HTR-8/SVneo (cell line): ENCODE results near the gene CORO2B.
"Not testable (repeated sequence)": the region's sequence is repeated elsewhere in the genome, so short reads cannot be mapped to it uniquely, and the experiment has no call there.

Source experiments
- DNase-seq: peaks from one replicate; pipeline ENCODE4 v3.0.0; 2011; ENCODE audit warnings: low spot score, mixed read lengths; ENCODE audit not compliant: insufficient read length
- FAIRE-seq: peaks from 2 replicates; lab custom pipeline; 2011; peaks lifted over from hg19 to GRCh38; lab: Jason Lieb, UNC

Gene CORO2B

GRCh38 chr15:68637767-68638404, 59.1 kb downstream of the CORO2B start:
- no peak for FAIRE-seq
- DNase-seq, result no peak

GRCh38 chr15:68638953-68639515, 60.2 kb downstream of the CORO2B start:
- FAIRE-seq (peak; percentile 69), DNase-seq (no peak)

DNA sequence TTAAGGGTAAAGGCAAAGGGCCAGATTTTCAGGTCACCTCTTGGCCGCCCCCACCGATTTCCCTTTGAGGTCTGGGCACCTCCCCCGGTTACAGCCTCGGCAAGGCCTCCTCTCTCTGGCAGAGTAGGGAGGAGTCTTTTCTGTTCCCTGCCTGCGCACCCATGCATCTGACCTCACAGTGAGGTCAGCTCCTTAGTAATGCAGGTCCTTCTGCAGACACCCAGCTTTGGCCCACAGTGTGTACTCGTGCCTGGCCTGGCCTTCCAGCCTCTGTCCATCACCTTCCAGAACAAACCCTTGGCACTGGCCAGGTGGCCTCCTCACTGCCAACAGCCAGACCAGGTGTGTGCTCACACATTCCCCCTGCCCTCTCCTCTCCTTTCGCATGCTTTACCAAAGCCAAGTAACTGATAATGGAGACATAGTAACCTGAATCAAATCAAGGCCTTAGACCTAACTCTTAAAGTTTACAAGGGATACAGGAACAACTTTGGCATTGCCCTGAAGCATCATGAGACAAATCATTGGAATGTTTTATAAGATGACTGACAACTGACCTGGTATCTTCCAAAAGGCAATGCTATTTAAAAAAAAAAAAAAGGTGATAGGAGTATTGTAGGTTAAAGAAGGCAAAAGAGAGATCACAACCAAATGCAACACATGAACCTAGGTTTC, 61.3 kb downstream of the CORO2B start:
- FAIRE-seq, result peak; percentile 42

GRCh38 chr15:68640791-68641331, 62.1 kb downstream of the CORO2B start:
- no peak for DNase-seq
- FAIRE-seq, result no peak

More for the DNA sequence above, 61.3 kb downstream of the CORO2B start:
- DNase-seq, result no peak

DNA sequence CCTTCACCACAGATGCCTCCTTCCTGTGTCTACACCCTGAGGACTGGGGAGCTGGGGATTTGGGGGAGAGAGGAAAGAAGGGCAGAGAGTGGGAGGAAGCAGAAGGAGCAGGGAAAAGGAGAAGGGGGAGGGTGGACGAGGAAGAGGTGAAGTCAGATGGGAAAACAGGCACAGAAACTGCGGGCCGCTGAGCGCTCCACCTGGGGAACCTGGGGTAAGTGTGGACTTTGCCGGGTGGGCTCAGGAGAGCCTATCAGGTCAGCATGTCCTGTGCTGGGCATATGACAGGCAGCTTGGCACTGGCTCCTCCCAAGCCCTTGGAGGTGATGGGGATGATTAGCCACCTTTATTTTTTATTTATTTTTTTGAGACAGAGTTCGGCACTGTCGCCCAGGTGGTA, 62.6 kb downstream of the CORO2B start:
- FAIRE-seq (no peak), DNase-seq (no peak)

- DNase-seq (no peak), FAIRE-seq (no peak)
These were observed 63.7 kb downstream of the CORO2B start for GRCh38 chr15:68642491-68642845.

DNA sequence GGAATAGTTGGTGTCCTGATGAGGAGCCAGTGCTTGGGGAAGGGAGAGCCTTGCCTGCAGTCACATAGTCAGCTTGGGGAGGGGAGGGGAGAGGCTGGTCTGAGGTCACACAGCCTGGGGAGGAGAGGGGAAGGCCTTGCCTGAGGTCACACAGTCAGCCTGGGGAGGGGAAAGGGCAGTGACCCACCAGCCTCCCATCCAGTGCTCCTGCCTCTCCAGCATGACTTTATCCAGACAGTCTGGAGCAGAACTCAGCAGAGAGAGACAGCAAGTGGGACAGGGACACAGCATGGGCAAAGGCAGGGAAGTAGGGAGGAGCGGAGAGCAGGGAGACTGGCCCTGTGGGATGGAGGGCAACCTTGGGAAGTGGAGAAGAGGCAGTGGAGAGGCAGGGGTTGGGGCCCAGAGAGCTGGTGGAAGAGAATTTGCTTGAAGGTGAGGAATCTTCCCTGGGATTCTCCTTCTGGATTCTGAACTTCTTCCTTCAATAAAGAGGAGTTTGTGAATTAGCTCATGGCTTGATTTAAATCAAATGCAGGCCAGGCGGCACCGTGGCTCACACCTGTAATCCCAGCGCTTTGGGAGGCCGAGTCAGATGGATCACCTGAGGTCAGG, 64.5 kb downstream of the CORO2B start:
- peak; percentile 79 for FAIRE-seq
- no peak for DNase-seq

DNA sequence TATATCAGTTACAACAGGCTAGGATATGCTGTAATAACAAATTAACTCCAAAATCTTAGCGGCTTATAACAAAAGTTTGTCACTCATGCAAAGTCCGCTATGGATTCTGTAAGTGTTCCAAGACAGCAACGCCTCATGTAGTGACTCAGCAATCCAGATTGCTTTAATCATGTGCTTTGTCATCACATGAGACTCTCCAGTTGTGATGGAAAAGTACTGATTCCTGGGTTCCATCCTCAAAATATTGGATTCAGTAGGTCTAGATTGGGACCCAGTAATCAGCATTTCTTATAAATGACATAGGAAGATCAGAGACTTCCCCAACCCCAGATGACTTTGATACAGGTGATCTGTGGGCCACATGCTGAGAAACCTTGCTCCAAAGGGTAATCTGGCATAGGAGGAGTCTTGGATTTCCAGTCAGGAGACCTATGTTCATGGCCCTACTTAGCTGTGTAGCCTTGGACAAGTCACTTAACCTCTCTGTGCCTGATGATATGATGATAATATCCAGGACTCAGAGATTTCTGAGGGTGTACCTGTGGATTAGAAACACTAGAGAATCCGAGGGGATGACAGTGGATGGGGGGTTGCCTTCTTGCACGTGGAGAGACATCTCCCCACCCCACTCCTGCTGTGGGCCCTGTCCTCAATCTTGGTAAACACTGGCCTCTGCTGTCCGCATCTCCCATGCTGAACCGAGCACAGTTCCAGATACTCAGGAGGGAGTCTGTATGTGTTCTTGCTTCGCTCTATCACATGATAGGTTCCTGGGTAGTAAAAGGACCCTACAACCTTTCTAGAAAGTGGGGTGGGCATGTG, 65.5 kb downstream of the CORO2B start:
- DNase-seq (no peak), FAIRE-seq (no peak)

DNA sequence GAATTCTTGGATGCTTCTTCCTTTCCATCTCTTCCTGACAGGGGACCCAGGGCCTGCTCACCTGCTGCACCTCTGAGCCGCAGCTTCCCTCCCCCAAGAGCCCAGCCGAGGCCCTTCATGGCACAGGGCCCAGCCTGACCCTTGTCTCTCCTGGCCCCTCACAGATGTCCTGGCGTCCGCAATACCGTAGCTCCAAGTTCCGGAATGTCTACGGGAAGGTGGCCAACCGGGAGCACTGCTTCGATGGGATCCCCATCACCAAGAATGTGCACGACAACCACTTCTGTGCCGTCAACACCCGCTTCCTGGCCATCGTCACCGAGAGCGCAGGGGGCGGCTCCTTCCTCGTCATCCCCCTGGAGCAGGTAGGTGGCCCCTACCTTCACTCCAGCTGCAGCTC, 66.2 kb downstream of the CORO2B start:
- DNase-seq (no peak), FAIRE-seq (no peak)

GRCh38 chr15:68646156-68646555, 67.4 kb downstream of the CORO2B start:
- DNase-seq, result no peak
- no peak for FAIRE-seq

DNA sequence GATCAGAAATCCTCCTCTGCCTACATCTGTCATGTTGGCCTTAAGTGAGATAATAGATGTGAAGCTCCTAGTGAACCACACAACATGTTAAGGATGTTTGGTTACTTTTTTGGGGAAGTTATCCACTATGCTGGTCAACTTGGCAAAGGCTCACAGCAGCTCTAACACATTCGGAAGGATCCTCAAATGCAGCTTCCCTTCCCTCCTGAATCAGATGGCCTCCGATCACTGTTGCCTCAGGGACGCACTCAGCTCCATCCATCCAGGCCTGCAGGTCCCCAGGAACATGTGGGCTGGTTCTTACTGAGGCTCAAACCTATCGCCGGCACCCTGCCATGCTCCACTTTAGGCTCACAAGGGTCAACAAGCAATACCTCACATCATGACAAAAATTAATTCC, 67.9 kb downstream of the CORO2B start:
- DNase-seq, result no peak
- peak; percentile 52 for FAIRE-seq

DNA sequence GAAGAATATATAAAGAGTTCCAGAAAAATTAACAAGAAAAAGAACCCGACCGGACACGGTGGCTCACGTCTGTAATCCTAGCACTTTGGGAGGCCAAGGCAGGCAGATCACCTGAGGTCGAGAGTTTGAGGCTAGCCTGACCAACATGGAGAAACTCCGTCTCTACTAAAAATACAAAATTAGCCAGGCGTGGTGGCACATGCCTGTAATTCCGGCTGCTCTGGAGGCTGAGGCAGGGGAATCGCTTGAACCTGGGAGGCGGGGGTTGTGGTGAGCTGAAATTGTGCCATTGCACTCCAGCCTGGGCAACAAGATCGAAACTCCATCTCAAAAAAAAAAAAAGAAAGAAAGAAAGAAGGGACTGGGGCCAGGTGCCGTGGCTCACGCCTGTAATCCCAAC, 68.6 kb downstream of the CORO2B start:
- FAIRE-seq, result not testable (repeated sequence)

GRCh38 chr15:68650901-68651709, 72.3 kb downstream of the CORO2B start:
- DNase-seq (no peak), FAIRE-seq (peak; percentile 28)

More for the DNA sequence above, 68.6 kb downstream of the CORO2B start:
- DNase-seq, result not testable (repeated sequence)

DNA sequence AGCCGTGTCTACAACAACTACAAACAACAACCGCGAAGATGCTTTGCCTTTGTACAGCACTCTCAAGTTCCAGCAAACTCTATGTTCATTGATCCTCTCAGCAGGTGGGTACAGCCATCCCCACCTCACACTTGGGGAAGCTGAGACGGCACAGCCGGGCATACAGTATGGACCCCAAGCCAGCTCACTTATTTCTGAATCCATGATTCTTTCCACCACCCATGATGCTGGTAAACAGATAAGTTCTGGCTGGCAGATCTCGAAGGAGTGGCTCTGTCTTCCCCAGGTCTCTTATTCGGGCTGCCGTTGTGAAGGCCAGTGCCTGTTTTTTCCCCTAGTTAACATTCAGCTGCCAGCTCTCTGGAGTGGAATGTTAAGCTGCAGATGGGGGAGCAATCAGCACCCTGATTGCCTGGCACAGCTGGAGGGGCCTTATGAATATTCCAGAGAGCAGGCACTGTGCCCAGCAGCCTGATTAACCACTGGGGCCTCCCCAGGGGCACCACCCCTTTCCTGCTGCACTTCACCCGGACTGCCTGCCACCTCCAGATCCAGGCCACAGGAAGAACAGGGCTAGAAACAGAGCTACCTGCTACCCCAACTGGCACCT, 73.2 kb downstream of the CORO2B start:
- no peak for FAIRE-seq

DNA sequence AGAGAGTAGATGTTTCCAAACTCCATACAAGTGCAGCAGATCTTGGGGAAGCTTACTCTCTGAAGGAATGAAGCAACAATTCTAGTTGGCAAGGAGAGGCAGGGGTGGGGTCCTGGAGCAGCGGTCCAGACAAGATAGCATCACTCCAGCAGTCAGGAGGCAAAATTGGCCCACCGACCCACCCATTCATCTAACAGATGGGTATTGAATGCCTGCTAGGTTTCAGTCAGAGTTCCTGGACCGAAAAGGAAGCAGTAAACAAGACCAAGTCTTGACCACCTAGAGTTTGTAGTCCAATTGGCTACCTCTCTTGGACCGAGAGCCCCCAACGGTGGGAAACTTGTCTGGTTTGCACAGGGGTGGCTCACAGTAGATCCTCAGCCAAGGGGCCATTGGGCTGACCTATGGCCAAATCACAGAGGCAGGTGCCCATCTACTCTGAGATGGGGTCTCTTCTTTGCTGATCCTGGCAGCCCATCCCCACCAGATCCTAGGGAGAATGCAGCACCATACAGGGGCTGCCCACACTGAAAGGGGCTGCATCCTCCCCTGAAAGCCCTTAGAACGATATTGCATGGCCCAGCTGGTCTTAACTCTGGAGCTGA, 74.3 kb downstream of the CORO2B start:
- DNase-seq (no peak), FAIRE-seq (no peak)

More for the DNA sequence above, 73.2 kb downstream of the CORO2B start:
- DNase-seq, result no peak

- no peak for DNase-seq
- FAIRE-seq, result no peak
These were observed 75.0 kb downstream of the CORO2B start for GRCh38 chr15:68653801-68654200.

DNA sequence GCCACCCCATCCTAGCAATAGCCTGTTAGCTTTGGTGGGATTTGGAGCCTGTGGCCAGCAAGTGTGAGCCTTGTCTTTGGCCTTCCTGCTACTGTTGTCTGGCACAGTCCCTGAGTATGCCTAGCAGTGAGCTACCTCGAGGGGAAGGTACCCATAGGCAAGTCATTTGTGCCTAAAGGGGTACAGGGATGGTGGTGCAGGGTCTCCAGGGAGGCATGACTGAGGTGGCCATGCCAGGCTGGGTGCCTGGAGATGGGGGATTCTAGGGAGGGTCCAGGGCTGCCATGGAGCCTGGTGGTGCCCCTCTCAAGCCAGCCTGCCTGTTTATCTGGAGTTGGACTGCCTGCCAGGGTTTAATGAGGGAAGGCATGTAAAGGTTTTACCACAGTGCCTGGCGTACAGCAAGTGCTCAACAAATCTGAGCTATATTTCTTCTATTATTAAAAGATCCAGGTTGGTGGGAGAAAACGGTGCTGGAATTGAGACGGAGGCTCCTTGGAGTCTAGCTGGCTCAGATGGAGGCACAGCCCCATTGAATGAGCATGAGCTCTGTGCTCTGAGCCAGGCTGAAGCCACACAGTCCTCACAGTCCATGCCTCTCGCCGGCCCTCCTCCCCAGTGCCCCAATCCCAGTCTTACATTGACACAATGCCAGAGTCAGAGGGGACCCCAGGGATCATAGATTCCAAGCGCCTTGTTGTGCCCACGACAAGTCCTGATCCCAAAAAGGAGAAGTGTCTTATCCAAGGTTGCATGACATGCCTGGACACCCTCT, 76.2 kb downstream of the CORO2B start:
- DNase-seq (no peak), FAIRE-seq (no peak)
